Erythroblast (primary cell): ENCODE results near the gene RBM38.

Experiments
- GATA1 ChIP-seq: IDR thresholded peaks from 2 replicates; pipeline ENCODE4 v1.6.1; 2011; ENCODE audit warnings: low read depth, mild to moderate bottlenecking, control low read depth, low read length, moderate library complexity
- POLR2A ChIP-seq: IDR thresholded peaks from 2 replicates; pipeline ENCODE4 v1.6.1; 2011; ENCODE audit warnings: mild to moderate bottlenecking, low read length

DNA sequence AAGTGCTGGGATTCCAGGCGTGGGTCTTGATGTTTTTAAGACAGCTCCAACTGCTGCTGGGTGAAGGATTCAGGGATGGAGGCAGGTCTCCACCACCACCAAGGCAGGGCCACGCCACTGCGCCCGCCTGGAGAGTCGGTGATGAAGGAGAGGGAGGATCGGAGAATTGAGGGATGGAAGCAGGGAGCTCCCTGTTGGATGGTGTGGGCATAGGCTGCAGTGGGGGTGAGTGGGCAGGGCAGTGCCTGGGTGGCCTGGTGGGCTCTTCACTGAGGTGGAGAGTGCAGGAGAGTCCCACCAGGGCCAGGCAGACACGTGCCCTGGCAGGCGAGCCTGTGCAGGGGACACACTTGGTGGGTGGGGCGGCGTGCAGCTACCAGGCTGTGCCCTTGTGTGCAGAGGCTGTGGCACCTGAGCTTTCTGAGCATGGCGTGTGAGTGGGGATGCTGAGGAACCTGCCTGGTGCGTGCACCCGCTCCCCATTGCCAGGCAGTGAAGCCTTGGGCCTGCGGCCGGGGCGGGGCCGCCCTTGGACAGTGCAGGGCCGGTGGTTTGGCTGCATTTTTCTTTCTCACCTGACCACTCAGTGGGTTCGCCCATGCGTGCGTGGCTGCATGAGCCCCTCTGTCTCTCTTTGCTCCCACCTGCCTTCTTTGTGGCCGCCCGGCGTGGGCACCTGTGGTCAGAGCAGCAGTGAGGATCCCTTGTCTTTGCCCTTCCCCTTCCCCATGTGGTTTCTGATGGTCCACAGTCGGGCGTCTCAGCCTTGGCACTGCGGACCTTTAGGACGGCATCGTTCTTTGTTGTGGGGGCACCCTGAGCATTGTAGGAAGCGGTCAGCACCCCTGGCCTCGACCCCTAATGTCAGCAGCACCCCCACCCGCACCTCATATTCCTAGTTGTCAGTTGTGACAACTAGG, 11.3 kb downstream of the RBM38 start:
- TF ChIP-seq POLR2A: peak; percentile 10
- TF ChIP-seq GATA1: no peak
